NCI-H2081 treated with DMSO at 0.1 percent for 48 hours (cell line): ENCODE data around the gene CHMP1A.
"Not testable (repeated sequence)": the region's sequence is repeated elsewhere in the genome, so short reads cannot be mapped to it uniquely, and the experiment has no call there.

Experiments
- DNase-seq: peaks from one replicate; lab custom pipeline; 2025; lab: John Stamatoyannopoulos, UW

Gene CHMP1A

DNA sequence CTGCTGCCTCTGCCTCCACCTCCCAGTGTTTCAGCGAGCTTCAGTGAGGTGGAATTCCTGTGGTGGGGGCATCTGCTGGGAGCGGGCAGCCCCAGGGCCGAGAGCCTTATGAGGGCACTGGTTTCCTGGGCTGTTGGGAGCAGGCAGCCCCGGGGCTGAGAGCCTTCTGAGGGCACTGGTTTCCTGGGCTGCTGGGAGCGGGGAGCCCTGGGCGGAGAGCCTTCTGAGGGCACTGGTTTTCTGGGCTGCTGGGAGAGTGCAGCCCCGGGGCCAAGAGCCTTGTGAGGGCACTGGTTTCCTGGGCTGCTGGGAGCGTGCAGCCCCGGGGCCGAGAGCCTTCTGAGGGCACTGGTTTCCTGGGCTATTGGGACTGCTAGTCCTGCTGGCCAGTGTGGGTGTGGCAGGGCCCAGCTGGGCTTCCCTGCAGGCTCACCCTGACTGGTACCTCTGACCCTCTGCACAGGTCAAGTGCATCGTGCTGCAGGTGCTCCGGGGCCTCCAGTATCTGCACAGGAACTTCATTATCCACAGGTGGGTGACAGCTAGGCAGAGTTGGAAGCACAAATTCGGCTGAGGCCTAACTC lies 34.6 kb upstream of the CHMP1A start:
- DNase-seq: no peak

DNA sequence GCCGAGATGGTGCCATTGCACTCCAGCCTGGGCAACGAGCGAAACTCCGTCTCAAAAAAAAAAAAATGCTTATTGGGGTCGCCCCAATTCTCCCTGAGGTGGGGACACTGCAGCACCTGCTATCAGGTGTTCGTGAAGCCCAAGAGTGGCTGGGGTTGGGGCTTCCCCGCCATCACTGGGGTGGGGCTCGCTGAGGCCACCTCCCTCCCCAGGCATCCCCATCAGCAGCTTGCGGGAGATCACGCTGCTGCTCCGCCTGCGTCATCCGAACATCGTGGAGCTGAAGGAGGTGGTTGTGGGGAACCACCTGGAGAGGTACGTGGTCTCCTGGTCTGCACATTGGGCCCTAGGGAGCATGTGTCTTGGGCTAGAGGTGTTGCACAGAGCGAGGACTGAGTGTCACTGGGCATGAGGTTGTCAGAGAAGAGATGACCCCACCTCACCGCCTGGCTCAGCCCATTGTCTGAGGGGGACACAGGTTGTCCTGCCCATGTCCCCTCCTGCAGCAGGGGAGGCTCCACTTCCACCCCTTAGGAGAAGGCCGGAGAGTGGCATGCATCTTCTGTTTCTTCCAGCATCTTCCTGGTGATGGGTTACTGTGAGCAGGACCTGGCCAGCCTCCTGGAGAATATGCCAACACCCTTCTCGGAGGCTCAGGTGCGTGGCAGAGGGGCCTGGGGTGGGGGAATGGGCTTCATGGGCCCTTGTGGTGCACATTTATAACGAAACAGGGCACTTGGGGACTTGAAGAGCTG lies 33.9 kb upstream of the CHMP1A start:
- no peak for DNase-seq

GRCh38 chr16:89690392-89690901 lies 32.9 kb upstream of the CHMP1A start:
- no peak for DNase-seq

GRCh38 chr16:89689621-89690020 lies 32.1 kb upstream of the CHMP1A start:
- not testable (repeated sequence) for DNase-seq

DNA sequence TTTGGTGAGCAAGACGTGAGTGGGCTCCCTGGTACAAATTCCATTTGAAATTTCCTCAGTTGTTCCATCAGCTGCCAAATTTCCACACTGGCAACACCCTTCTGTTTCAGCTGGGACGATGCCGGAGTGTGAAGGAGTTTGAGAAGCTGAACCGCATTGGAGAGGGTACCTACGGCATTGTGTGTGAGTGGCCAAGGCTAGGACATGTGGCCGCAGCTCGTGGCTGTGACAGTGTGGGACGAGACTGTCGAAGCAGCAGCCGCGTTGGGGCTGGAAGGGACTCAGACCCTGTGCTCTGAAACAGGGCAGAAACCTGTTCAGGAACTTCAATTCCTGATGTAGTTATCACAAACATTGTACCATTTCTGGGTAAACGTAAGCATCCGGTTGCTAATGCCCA lies 31.6 kb upstream of the CHMP1A start:
- DNase-seq: no peak

DNA sequence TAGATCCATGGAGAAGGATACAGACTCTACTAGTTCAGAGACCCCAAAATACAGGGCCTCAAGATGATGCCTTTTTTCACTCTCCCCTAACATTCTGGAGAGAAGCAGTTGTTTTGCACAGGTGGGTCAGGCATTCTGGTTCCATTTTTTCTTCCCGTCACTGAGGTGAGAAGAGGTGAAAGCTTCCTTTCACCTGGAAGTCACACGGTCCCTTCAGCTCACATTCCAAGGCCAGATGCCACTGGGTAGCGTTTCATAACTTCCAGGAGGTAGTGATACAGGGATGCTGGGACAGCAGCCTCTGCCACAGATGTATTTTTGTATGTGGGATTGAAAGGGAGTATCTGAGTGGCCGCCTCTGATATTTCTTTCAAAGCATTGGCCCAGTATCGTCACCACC lies 30.9 kb upstream of the CHMP1A start:
- no peak for DNase-seq

- DNase-seq: no peak
These were observed 29.8 kb upstream of the CHMP1A start for GRCh38 chr16:89687092-89687940.

DNA sequence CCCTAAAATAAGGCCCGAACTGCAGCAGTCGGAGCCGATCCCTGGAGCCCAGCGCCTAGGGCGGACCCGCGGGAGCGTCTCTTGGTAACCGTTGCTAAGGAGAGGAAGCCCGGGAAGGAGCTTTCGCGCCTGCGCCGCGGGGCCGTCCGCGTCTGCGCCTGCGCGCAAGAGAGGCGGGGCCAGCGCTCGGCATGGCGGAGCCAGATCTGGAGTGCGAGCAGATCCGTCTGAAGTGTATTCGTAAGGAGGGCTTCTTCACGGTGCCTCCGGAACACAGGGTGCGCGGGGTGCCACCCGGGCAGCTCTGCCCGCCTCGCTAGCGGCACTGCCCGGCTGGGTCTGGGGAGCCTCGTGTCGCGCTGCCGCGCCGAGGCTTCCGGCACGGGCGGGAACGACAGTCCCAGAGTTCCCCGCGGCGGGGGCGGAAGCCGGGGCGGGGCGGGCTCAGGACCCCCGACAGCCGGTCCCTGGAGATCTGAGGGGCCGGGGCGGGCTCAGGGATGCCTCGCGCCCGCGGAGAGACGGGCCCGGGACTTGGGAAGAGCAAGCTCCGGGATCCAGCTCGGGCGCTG lies 29.1 kb upstream of the CHMP1A start, which contains the start of gene CDK10:
Gene CDK10, plus strand, starts transcription at position 170 of the 572 bp plus-strand sequence. Its CDS starts 22 bp downstream, at position 192.
- DNase-seq: no peak

GRCh38 chr16:89685916-89686315 lies 28.4 kb upstream of the CHMP1A start:
- no peak for DNase-seq

GRCh38 chr16:89678258-89678657 lies 20.8 kb upstream of the CHMP1A start:
- no peak for DNase-seq

- no peak for DNase-seq
These were observed 14.9 kb upstream of the CHMP1A start for GRCh38 chr16:89672177-89672941.

- DNase-seq: not testable (repeated sequence)
These were observed 14.1 kb upstream of the CHMP1A start for GRCh38 chr16:89671565-89671964.

- DNase-seq: no peak
These were observed 13.3 kb upstream of the CHMP1A start for GRCh38 chr16:89670496-89671431.

- DNase-seq: no peak
These were observed 12.2 kb upstream of the CHMP1A start for GRCh38 chr16:89669755-89670154.

DNA sequence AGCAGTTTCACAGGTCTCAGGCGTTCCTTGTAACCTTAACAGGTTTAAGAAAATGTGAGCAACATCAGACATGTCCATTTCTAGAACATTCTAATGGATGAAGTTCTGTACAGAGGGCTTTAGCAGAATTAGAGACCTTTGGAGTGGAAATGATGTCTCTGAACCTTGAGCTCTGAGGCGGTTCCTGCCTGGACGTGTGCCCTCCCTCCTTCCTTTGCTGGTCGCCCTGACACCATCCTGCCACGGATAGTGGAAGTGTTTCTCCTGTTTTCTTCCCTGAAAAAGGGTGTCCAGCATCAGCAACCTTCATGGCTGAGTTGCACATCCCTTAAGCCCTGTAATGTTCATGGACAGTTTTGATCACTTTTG lies 11.3 kb upstream of the CHMP1A start:
- no peak for DNase-seq

DNA sequence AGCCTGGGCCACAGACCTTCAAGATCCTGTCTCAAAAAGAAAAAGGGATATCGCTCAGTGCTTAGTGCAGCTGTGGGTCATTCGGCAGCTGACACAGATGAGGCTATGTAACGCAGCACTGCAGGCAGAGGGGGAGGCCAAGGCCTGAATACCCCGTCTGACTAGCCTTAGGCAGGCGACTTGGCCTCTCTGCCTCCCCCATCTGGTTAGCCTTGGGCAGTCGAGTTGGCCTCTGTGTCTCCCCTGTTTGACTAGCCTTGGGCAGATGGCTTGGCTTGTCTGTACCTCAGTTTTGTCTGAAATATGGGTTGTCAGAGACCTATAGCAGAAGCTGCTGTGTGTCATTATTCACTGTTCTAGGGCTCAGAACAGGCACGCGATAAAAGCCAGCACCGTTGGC lies 10.1 kb upstream of the CHMP1A start:
- DNase-seq: no peak

DNA sequence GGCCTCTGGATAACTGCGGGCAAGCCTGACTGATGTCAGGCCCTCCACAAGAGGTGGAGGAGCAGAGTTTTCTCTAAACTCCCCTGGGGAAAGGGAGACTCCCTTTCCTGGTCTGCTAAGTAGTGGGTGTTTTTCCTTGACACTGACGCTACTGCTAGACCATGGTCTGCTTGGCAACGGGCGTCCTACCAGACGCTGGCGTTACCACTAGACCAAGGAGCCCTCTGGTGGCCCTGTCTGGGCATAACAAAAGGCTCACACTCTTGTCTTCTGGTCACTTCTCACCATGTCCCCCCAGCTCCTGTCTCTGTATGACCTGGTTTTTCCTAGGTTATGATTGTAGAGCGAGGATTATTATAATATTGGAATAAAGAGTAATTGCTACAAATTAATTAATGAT lies 9.5 kb upstream of the CHMP1A start:
- DNase-seq: not testable (repeated sequence)

DNA sequence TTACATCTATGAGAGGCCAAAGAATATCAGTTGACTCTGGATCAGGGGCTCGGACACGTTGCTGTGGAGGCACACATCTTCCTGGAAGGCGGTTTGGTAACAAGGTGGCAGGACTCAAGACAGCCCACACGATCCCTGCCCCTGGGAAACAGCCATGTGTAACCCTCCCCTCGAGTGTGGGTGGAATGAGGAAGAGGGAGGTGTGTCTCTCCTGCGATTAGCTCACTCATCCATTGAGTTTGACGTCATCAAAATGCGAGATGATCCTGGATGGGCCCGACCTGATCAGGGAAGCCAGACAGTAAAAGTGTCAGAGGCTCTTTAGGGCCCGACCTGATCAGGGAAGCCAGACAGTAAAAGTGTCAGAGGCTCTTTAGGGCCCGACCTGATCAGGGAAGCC lies 6.7 kb upstream of the CHMP1A start:
- DNase-seq: not testable (repeated sequence)

DNA sequence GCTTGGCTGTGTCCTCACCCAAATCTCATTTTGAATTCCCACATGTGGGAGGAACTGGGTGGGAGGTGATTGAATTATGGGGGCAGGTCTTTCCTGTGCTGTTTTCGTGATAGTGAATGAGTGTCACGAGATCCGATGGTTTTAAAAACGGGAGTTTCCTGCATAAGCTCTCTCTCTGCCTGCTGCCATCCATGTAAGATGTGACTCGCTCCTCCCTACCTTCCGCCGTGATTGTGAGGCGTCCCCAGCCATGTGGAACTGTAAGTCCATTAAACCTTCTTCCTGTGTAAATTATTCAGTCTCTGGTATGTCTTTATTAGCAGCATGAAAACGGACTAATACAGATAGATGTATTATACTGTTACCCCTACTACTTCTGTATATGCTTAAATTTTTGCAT lies 3.7 kb upstream of the CHMP1A start:
- no peak for DNase-seq

DNA sequence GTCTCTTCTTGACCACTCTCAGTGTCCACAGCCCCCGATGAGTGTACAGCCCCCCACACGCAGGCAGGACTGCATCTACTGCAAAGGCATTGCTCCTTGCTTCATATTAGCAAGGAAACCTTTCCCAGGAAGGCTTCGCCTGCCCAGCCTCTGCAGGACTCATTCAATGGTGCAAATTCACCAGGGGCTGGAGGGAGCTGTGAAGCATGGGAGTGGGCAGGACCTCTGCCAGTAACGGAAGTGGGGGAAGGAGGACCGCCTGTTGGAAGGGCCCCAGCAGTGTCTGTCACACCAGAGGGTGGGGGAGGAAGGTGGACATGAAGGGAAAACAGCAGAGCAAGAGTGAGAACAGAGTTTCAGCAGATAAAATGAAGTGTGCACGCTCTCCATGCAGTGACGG lies 2.6 kb upstream of the CHMP1A start:
- DNase-seq: no peak
